Keratinocyte (primary cell): ENCODE results near the gene ARVCF. TPM values are rescaled to one million over a fixed set of nuclear protein-coding genes. Genes with fewer than 3 reads are reported as not detected.

Experiments used
- DNase-seq: peaks from one replicate; pipeline ENCODE4 v3.0.0-alpha.2; 2011; ENCODE audit warnings: low read depth, missing footprints, low spot score
- FAIRE-seq: peaks from 2 replicates; lab custom pipeline; 2011; peaks lifted over from hg19 to GRCh38; lab: Jason Lieb, UNC
- H2AFZ ChIP-seq: 2 replicates; pipeline ENCODE4 v1.6.0; 2012; ENCODE audit warnings: low read length, control low read depth, inconsistent platforms; ENCODE audit not compliant: control insufficient read depth
- H3K27ac ChIP-seq: 2 replicates; pipeline ENCODE4 v1.5.1; 2011; ENCODE audit warnings: low read length; ENCODE audit not compliant: control insufficient read depth, insufficient read depth
- H3K27me3 ChIP-seq: 3 replicates; pipeline ENCODE4 v1.6.0; 2011; ENCODE audit warnings: low read length; ENCODE audit not compliant: control insufficient read depth, insufficient read depth; ENCODE audit errors: extremely low read depth
- H3K36me3 ChIP-seq, 2 experiments: 2 replicates in 1 of 2; 3 replicates in 1 of 2; pipeline ENCODE4 v1.5.1; 2011; ENCODE audit warnings: low read length in 2 of 2, mild to moderate bottlenecking in 1 of 2; ENCODE audit not compliant: control insufficient read depth in 2 of 2, insufficient read depth in 2 of 2; ENCODE audit errors: extremely low read depth in 1 of 2
- H3K4me1 ChIP-seq: 3 replicates; pipeline ENCODE4 v1.5.1; 2011; ENCODE audit warnings: low read length; ENCODE audit not compliant: control insufficient read depth, insufficient read depth; ENCODE audit errors: extremely low read depth
- H3K4me2 ChIP-seq: 3 replicates; pipeline ENCODE4 v1.6.0; 2011; ENCODE audit warnings: low read depth, low read length; ENCODE audit not compliant: control insufficient read depth, insufficient read depth; ENCODE audit errors: extremely low read depth
- H3K4me3 ChIP-seq, 3 experiments: fragments of 200-600 bp in 1 of 3; sonication (generic) in 1 of 3; 2 replicates in 2 of 3; 3 replicates in 1 of 3; pipeline ENCODE4 v1.5.1; 2011 to 2016; ENCODE audit warnings: low read length in 3 of 3, mild to moderate bottlenecking in 3 of 3, control low read depth in 2 of 3, inconsistent platforms in 1 of 3, low read depth in 1 of 3, mixed read lengths in 1 of 3, mixed run types in 1 of 3, moderate library complexity in 1 of 3; ENCODE audit not compliant: control insufficient read depth in 2 of 3, insufficient read depth in 2 of 3; ENCODE audit errors: extremely low read depth in 1 of 3
- H3K79me2 ChIP-seq: 2 replicates; pipeline ENCODE4 v1.6.0; 2012; ENCODE audit warnings: low read length; ENCODE audit not compliant: control insufficient read depth, insufficient read depth
- H3K9ac ChIP-seq: 3 replicates; pipeline ENCODE4 v1.6.0; 2011; ENCODE audit warnings: low read length; ENCODE audit not compliant: control insufficient read depth, insufficient read depth; ENCODE audit errors: extremely low read depth
- H3K9me1 ChIP-seq: 3 replicates; pipeline ENCODE4 v1.6.0; 2011; ENCODE audit warnings: low read length; ENCODE audit not compliant: control insufficient read depth, insufficient read depth; ENCODE audit errors: extremely low read depth
- H3K9me3 ChIP-seq: 2 replicates; pipeline ENCODE4 v1.5.1; 2012; ENCODE audit warnings: low read depth, low read length; ENCODE audit not compliant: control insufficient read depth
- H4K20me1 ChIP-seq: 3 replicates; pipeline ENCODE4 v1.6.0; 2011; ENCODE audit warnings: low read length; ENCODE audit not compliant: control insufficient read depth, insufficient read depth; ENCODE audit errors: extremely low read depth
- EZH2 ChIP-seq: IDR thresholded peaks from one replicate; pipeline ENCODE4 v1.6.1; 2012; ENCODE audit warnings: inconsistent platforms, mild to moderate bottlenecking, low read length, moderate library complexity
- dilution Hi-C: fragments of 300-500 bp; cut with MboI; formaldehyde crosslinking; loops from one replicate; pipeline ENCODE4 v1.7.0; 2020; ENCODE audit warnings: low sequenced_read_pairs; ENCODE audit not compliant: extremely low pct_ligation_motif_present
- polyA plus RNA-seq, 5 experiments: library from polyadenylated mRNA; depleted of rRNA in 3 of 5; stranded (reverse) in 3 of 5; stranded (forward) in 1 of 5; unstranded in 1 of 5; fragments of >200 nt; gene quantifications; 1 replicate in 1 of 5; 2 replicates in 3 of 5; 3 replicates in 1 of 5; pipeline versions ENCODE4 v1.2.1 to v1.2.3, GENCODE V29; 2011 to 2012; ENCODE audit warnings: missing spikeins in 2 of 5, low read depth in 1 of 5, low replicate concordance in 1 of 5
- TF ChIP-seq, protein P1 (sequence below), 3 experiments: IDR thresholded peaks in 1 of 3; conservative IDR thresholded peaks in 1 of 3; optimal IDR thresholded peaks in 1 of 3; 2 replicates in 2 of 3; 3 replicates in 1 of 3; pipeline versions ENCODE3 to v1.5.1; 2011; ENCODE audit warnings: low read length in 3 of 3, mild to moderate bottlenecking in 3 of 3, moderate library complexity in 2 of 3, control low read depth in 1 of 3, inconsistent platforms in 1 of 3; ENCODE audit not compliant: insufficient read depth in 2 of 3; ENCODE audit errors: extremely low read depth in 1 of 3

Gene ARVCF
- polyA plus RNA-seq, 1 donor (not counting 4 experiments of a cell fraction or from before 2014, with no cell fraction given): 5.7 TPM

DNA sequence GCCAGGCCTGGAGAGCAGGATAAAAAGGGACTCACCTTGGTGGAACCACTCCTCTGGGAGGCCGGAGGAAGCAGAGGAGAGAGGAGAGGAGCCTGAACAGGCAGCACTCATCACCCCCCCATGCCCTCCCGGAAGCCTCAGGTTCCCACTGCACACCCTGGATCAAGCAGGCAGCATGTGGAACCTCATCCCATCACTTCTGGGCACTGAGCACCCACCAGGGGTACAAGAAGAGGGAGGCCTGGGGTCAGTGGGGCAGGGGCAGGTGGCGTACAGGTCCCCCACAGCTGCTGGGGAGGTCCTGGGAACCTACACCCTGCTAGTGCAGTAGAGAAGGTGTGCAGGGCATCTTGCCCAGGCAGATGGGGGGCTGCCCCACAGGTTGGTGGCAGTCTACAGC, 40.0 kb downstream of the ARVCF start:
- DNase-seq (no peak), FAIRE-seq (no peak)
- H3K27me3 ChIP-seq: no peaks in the 10 kb centered on the region
- no peak overlapping the region for H3K27ac ChIP-seq
- H3K4me3 ChIP-seq: no peak overlapping the region
- H3K9ac ChIP-seq: no peak overlapping the region
- H3K9me1 ChIP-seq: peaks cover 3% of the 10 kb centered on the region
- H4K20me1 ChIP-seq: peaks cover 5% of the 10 kb centered on the region
- no peaks in the 10 kb centered on the region for H3K79me2 ChIP-seq
- H3K4me1 ChIP-seq: peaks cover 18% of the 10 kb centered on the region
- peaks cover 0 to 8% of the 10 kb centered on the region in 2 experiments for H3K36me3 ChIP-seq
- no peak overlapping the region for H2AFZ ChIP-seq
- TF ChIP-seq, protein P1, sequence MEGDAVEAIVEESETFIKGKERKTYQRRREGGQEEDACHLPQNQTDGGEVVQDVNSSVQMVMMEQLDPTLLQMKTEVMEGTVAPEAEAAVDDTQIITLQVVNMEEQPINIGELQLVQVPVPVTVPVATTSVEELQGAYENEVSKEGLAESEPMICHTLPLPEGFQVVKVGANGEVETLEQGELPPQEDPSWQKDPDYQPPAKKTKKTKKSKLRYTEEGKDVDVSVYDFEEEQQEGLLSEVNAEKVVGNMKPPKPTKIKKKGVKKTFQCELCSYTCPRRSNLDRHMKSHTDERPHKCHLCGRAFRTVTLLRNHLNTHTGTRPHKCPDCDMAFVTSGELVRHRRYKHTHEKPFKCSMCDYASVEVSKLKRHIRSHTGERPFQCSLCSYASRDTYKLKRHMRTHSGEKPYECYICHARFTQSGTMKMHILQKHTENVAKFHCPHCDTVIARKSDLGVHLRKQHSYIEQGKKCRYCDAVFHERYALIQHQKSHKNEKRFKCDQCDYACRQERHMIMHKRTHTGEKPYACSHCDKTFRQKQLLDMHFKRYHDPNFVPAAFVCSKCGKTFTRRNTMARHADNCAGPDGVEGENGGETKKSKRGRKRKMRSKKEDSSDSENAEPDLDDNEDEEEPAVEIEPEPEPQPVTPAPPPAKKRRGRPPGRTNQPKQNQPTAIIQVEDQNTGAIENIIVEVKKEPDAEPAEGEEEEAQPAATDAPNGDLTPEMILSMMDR (optimal IDR thresholded peaks at IDR 0.05 in 1 of 3, IDR thresholded peaks at IDR 0.05 in 1 of 3, conservative IDR thresholded peaks at IDR 0.05 in 1 of 3; ENCODE audit: extremely low read depth in 1 of 3, insufficient read depth in 2 of 3, low read length in 3 of 3): no peak
- TF ChIP-seq EZH2: no peak
- H3K9me3 ChIP-seq: no peaks in the 10 kb centered on the region
- no peak overlapping the region for H3K4me2 ChIP-seq
- dilution Hi-C loops: no loop called here

DNA sequence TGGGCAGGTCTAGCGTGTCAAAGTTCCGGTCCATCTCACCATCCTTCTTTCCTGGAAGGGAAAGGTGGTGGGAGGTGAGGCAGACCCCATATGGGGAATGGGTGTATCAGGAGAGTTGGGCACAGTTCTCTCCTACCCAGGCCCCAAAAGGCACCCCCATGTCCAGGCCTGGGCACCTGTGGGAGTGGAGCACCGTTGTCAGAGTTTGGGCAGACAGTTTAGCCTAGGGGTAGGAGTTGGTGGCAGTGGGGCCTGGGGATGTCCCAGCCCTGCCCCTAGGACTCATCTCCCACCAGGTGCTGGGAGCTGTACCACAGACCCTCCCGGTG, 41.0 kb downstream of the ARVCF start:
- FAIRE-seq (no peak), DNase-seq (no peak)
- no peak overlapping the region for H3K4me3 ChIP-seq
- H3K27me3 ChIP-seq: no peaks in the 10 kb centered on the region
- dilution Hi-C loops: no loop called here
- H3K4me2 ChIP-seq: no peak overlapping the region
- H3K9me3 ChIP-seq: no peaks in the 10 kb centered on the region
- no peak for TF ChIP-seq EZH2
- TF ChIP-seq, protein P1 (optimal IDR thresholded peaks at IDR 0.05 in 1 of 3, IDR thresholded peaks at IDR 0.05 in 1 of 3, conservative IDR thresholded peaks at IDR 0.05 in 1 of 3; ENCODE audit: extremely low read depth in 1 of 3, insufficient read depth in 2 of 3, low read length in 3 of 3): no peak
- peaks cover 7 to 8% of the 10 kb centered on the region in 2 experiments for H3K36me3 ChIP-seq
- H3K79me2 ChIP-seq: no peaks in the 10 kb centered on the region
- H3K9me1 ChIP-seq: peaks cover 3% of the 10 kb centered on the region
- H3K27ac ChIP-seq: no peak overlapping the region
- H2AFZ ChIP-seq: no peak overlapping the region
- H4K20me1 ChIP-seq: peaks cover 5% of the 10 kb centered on the region
- H3K4me1 ChIP-seq: peaks cover 18% of the 10 kb centered on the region
- no peak overlapping the region for H3K9ac ChIP-seq
